GM12878 (cell line): Measurements from ENCODE around the gene SYNDIG1. TPM values are rescaled to one million over a fixed set of nuclear protein-coding genes. Genes with fewer than 3 reads are reported as not detected.

ENCODE experiments used
- ATAC-seq: fragments of 200-7000 bp; cut with Tn5 transposase; 3 replicates; pipeline ENCODE4 v1.9.1; 2020; ENCODE audit warnings: mild to moderate bottlenecking, moderate library complexity
- BruUV-seq: library from RNA; stranded (reverse); fragments of 400-500 nt; replicated peaks from 2 replicates; lab custom pipeline; 2021; lab: Mats Ljungman, UMichigan
- CTCF ChIA-PET: fragments of 300-600 bp; sonication (Branson Sonifier 250); formaldehyde crosslinking; extraction: SDS; loops from one replicate; lab custom pipeline; 2021; ENCODE audit warnings: inconsistent platforms; lab: Yijun Ruan, JAX
- POLR2A ChIA-PET: fragments of 350-600 bp; formaldehyde crosslinking; extraction: SDS; loops from one replicate; lab custom pipeline; 2021; ENCODE audit warnings: inconsistent platforms; lab: Charles Lee
- RAD21 ChIA-PET: fragments of 300-600 bp; sonication (Branson Sonifier 250); formaldehyde crosslinking; loops from one replicate; lab custom pipeline; 2023; ENCODE audit warnings: antibody characterized with exemption; ENCODE audit not compliant: unreplicated experiment; lab: Charles Lee
- SMC1A ChIA-PET: fragments of 300-600 bp; sonication (Branson Sonifier 250); formaldehyde crosslinking; loops from one replicate; lab custom pipeline; 2023; ENCODE audit not compliant: unreplicated experiment, uncharacterized antibody; lab: Charles Lee
- DNase-seq: peaks from one replicate; pipeline ENCODE4 v3.0.0-alpha.2; 2011; ENCODE audit warnings: low read depth, low spot score
- FAIRE-seq: peaks from 3 replicates; lab custom pipeline; 2011; peaks lifted over from hg19 to GRCh38; lab: Jason Lieb, UNC
- H2AFZ ChIP-seq: 2 replicates; pipeline ENCODE4 v1.6.0; 2011; ENCODE audit warnings: low read depth, low read length, control low read depth; ENCODE audit not compliant: control insufficient read depth
- H3K27ac ChIP-seq: 2 replicates; pipeline ENCODE4 v1.5.1; 2011; ENCODE audit warnings: control low read depth; ENCODE audit not compliant: control insufficient read depth, insufficient read depth
- H3K27me3 ChIP-seq, 2 experiments: replicated peaks in 1 of 2; 2 replicates each; pipeline versions ENCODE4 v1.6.0 to v1.6.1; 2011; ENCODE audit warnings: low read length in 1 of 2; ENCODE audit not compliant: control insufficient read depth in 2 of 2, insufficient read depth in 2 of 2
- H3K36me3 ChIP-seq, 2 experiments: 2 replicates each; pipeline ENCODE4 v1.5.1; 2011; ENCODE audit warnings: low read length in 1 of 2; ENCODE audit not compliant: control insufficient read depth in 2 of 2, insufficient read depth in 2 of 2
- H3K4me1 ChIP-seq: 2 replicates; pipeline ENCODE4 v1.6.1; 2011; ENCODE audit warnings: mild to moderate bottlenecking, low read length, moderate library complexity, mixed read lengths; ENCODE audit not compliant: control insufficient read depth, insufficient read depth
- H3K4me2 ChIP-seq: 2 replicates; pipeline ENCODE4 v1.6.0; 2011; ENCODE audit warnings: control low read depth; ENCODE audit not compliant: control insufficient read depth, insufficient read depth
- H3K4me3 ChIP-seq: fragments of 200-600 bp; sonication (generic); 2 replicates; pipeline ENCODE4 v1.5.1; 2016
- H3K79me2 ChIP-seq: 2 replicates; pipeline ENCODE4 v1.6.0; 2011; ENCODE audit warnings: low read length; ENCODE audit not compliant: control insufficient read depth, insufficient read depth
- H3K9ac ChIP-seq: 2 replicates; pipeline ENCODE4 v1.8.0; 2011; ENCODE audit warnings: low read length, control low read depth, mixed read lengths; ENCODE audit not compliant: control insufficient read depth, insufficient read depth
- H3K9me3 ChIP-seq: replicated peaks from 3 replicates; pipeline ENCODE4 v1.5.1; 2011; ENCODE audit warnings: mild to moderate bottlenecking, low read length; ENCODE audit not compliant: control insufficient read depth, insufficient read depth
- H4K20me1 ChIP-seq: 2 replicates; pipeline ENCODE4 v1.6.0; 2011; ENCODE audit not compliant: control insufficient read depth, insufficient read depth
- ASH2L ChIP-seq: fragments of 300-600, 200-600 bp; sonication (generic); IDR thresholded peaks from 2 replicates; pipeline ENCODE4 v1.6.1; 2017; ENCODE audit warnings: low read depth, mild to moderate bottlenecking, borderline replicate concordance
- LARP7 ChIP-seq: fragments of 450-650 bp; IDR thresholded peaks from 2 replicates; pipeline ENCODE4 v1.6.1; 2017; ENCODE audit warnings: mild to moderate bottlenecking
- RAD21 ChIP-seq: IDR thresholded peaks from 2 replicates; pipeline ENCODE4 v1.6.1; 2011; ENCODE audit warnings: mild to moderate bottlenecking, low read depth, low read length, moderate library complexity; ENCODE audit not compliant: insufficient read depth
- RB1 ChIP-seq: fragments of 450-650 bp; formaldehyde crosslinking; IDR thresholded peaks from 2 replicates; pipeline ENCODE4 v1.6.1; 2017; ENCODE audit warnings: mild to moderate bottlenecking, borderline replicate concordance
- SREBF1 ChIP-seq: IDR thresholded peaks from 2 replicates; pipeline ENCODE4 v1.6.1; 2012; ENCODE audit warnings: mild to moderate bottlenecking, low read length
- WRNIP1 ChIP-seq: IDR thresholded peaks from 2 replicates; pipeline ENCODE4 v1.6.1; 2011; ENCODE audit warnings: low read depth, low read length, improper control_type of control experiment, borderline replicate concordance
- ZBTB4 ChIP-seq: fragments of 450-650 bp; formaldehyde crosslinking; IDR thresholded peaks from 2 replicates; pipeline ENCODE4 v1.4.0; 2022; ENCODE audit warnings: mild to moderate bottlenecking, moderate library complexity
- WGBS: methylation state at CpG from one replicate; pipeline ENCODE4 v1.1.6; 2016; ENCODE audit warnings: low lambda C conversion rate; ENCODE audit not compliant: insufficient replicate concordance, insufficient coverage; ENCODE audit errors: missing lambda C conversion rate; 5-methylcytosine and 5-hydroxymethylcytosine counted together
- in situ Hi-C: fragments of 300-500 bp; cut with MboI; formaldehyde crosslinking; loops from 9 replicates; pipeline ENCODE4 v1.14.3; 2018; ENCODE audit warnings: mixed read lengths
- intact Hi-C: fragments of 100-400 bp; cut with micrococcal nuclease; formaldehyde crosslinking; loops from one replicate; pipeline ENCODE4 v1.14.2; 2022; ENCODE audit not compliant: unreplicated experiment
- polyA plus RNA-seq, 11 experiments: library from polyadenylated mRNA; depleted of rRNA in 4 of 11; unstranded in 6 of 11; stranded (reverse) in 5 of 11; fragments of >200 nt; fragmentation: Nextera tagmentation in 4 of 11; fragmentation: Illumina TruSeq in 1 of 11; extraction: Ambion mirVana in 4 of 11; extraction: Trizol in 1 of 11; gene quantifications; 1 replicate in 1 of 11; 2 replicates in 10 of 11; pipeline versions ENCODE4 v1.2.1 to v1.2.3, GENCODE V29; 2011 to 2016; ENCODE audit warnings: inconsistent platforms in 2 of 11, missing spikeins in 2 of 11, low read depth in 1 of 11
- total RNA-seq, 4 experiments: library from RNA; depleted of rRNA in 3 of 4; stranded (reverse); fragments of >200 nt in 3 of 4; fragmentation: Illumina TruSeq in 1 of 4; extraction: Trizol in 1 of 4; gene quantifications; 2 replicates each; pipeline versions ENCODE4 v1.2.1 to v1.2.3, GENCODE V29; 2013 to 2021
- TF ChIP-seq, protein P1 (sequence below): fragments of 450-650 bp; IDR thresholded peaks from 2 replicates; pipeline ENCODE4 v1.6.1; 2017; ENCODE audit warnings: mild to moderate bottlenecking

Gene SYNDIG1
- total and polyA plus RNA-seq, 10 of the 15 experiments (the other 5 are each of a cell fraction or from before 2014, with no cell fraction given) = not detected

DNA sequence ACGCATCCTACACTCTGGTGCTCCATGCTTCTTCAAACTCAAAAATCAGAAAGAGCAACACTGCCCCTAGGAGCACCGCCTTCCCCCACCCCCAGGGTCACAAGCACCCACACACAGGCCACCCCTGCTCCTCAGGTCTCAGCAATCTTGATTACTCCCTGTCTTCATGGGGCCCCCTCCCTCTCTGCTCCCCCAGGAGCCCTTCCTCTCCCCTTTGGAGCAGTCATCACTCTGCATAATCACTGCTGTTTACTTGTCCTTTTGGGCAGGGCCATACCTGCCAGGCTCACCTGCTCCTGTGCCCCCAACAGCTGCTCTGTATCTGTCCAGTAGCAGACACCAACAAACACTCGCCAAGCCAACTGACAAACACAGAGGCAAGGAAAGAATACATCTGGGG lies 7.6 kb upstream of the SYNDIG1 start:
- Histone ChIP-seq H4K20me1 (no peaks in the 10 kb centered on the region), H2AFZ (no peak overlapping the region), H3K4me2 (no peak overlapping the region), H3K9ac (no peak overlapping the region), H3K4me1 (no peaks in the 10 kb centered on the region), H3K4me3 (no peak overlapping the region), H3K27me3 (peaks cover 1 to 3% of the 10 kb centered on the region in 2 experiments), H3K9me3 (no peaks in the 10 kb centered on the region), H3K36me3 (no peaks in the 10 kb centered on the region), H3K79me2 (no peaks in the 10 kb centered on the region), H3K27ac (no peak overlapping the region)
- intact Hi-C loops (no loop called here), in situ Hi-C loops (no loop called here)
- ChIA-PET RAD21 (no interaction called here), CTCF (no interaction called here), SMC1A (no interaction called here), POLR2A (no interaction called here)
- no TSS peak for BruUV-seq
- FAIRE-seq (no peak), ATAC-seq (no peak), DNase-seq (no peak)
- TF ChIP-seq LARP7 (no peak), ASH2L (no peak), RAD21 (no peak), ZBTB4 (CRISPR knock-in tag) (no peak), WRNIP1 (no peak), SREBF1 (no peak), RB1 (no peak)
- TF ChIP-seq, protein P1, sequence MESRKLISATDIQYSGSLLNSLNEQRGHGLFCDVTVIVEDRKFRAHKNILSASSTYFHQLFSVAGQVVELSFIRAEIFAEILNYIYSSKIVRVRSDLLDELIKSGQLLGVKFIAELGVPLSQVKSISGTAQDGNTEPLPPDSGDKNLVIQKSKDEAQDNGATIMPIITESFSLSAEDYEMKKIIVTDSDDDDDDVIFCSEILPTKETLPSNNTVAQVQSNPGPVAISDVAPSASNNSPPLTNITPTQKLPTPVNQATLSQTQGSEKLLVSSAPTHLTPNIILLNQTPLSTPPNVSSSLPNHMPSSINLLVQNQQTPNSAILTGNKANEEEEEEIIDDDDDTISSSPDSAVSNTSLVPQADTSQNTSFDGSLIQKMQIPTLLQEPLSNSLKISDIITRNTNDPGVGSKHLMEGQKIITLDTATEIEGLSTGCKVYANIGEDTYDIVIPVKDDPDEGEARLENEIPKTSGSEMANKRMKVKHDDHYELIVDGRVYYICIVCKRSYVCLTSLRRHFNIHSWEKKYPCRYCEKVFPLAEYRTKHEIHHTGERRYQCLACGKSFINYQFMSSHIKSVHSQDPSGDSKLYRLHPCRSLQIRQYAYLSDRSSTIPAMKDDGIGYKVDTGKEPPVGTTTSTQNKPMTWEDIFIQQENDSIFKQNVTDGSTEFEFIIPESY = no peak
- WGBS = 15% methylated on average over 3 of the region's 3 CpGs
